Kidney (tissue), 14 donors: ENCODE data around the gene SERPINB6. TPM values are rescaled to one million over a fixed set of nuclear protein-coding genes. Genes with fewer than 3 reads are reported as not detected.

Source experiments
- DNase-seq, 5 donors: peaks; one replicate each; pipeline ENCODE4 v3.0.0-alpha.2; 2013 to 2020
- FAIRE-seq: peaks from 2 replicates; lab custom pipeline; 2012; peaks lifted over from hg19 to GRCh38; lab: Jason Lieb, UNC
- H3K27ac ChIP-seq, 2 donors: one replicate each; pipeline ENCODE4 v1.7.0; 2013; ENCODE audit warnings: low read depth in 2 of 2, low read length in 2 of 2, inconsistent platforms in 1 of 2
- H3K27me3 ChIP-seq: one replicate; pipeline ENCODE4 v1.7.1; 2013; ENCODE audit warnings: low read length, inconsistent platforms; ENCODE audit not compliant: control insufficient read depth, insufficient read depth
- H3K36me3 ChIP-seq, 3 donors: one replicate each; pipeline versions ENCODE4 v1.7.0 to v1.7.1; 2013; ENCODE audit warnings: low read length in 3 of 3, control low read depth in 1 of 3, inconsistent platforms in 1 of 3; ENCODE audit not compliant: insufficient read depth in 3 of 3, control insufficient read depth in 2 of 3
- H3K4me1 ChIP-seq, 3 donors: one replicate each; pipeline versions ENCODE4 v1.7.0 to v1.7.1; 2013; ENCODE audit warnings: low read length in 3 of 3, inconsistent platforms in 1 of 3, low read depth in 1 of 3; ENCODE audit not compliant: control insufficient read depth in 2 of 3, insufficient read depth in 2 of 3
- H3K4me3 ChIP-seq, 3 donors: one replicate each; pipeline versions ENCODE4 v1.7.0 to v1.8.1; 2013; ENCODE audit warnings: low read length in 3 of 3, control low read depth in 1 of 3, inconsistent platforms in 1 of 3
- H3K9ac ChIP-seq, 3 donors: one replicate each; pipeline versions ENCODE4 v1.7.0 to v1.7.1; 2013; ENCODE audit warnings: low read length in 3 of 3, control low read depth in 1 of 3, inconsistent platforms in 1 of 3
- H3K9me3 ChIP-seq, 3 donors: one replicate each; pipeline versions ENCODE4 v1.7.0 to v1.7.1; 2013; ENCODE audit warnings: low read length in 3 of 3, control low read depth in 1 of 3, inconsistent platforms in 1 of 3; ENCODE audit not compliant: control insufficient read depth in 2 of 3, insufficient read depth in 1 of 3
- intact Hi-C: fragments of 100-400 bp; cut with DNase I; formaldehyde crosslinking; loops from one replicate; pipeline ENCODE4 v1.11.1; 2022
- polyA plus RNA-seq: library from polyadenylated mRNA; stranded (reverse); fragments of 350-450 nt; fragmentation: Illumina TruSeq; extraction: RNeasy Lipid Tissue Mini Kit (QIAGEN cat#74804); gene quantifications from one replicate; pipeline ENCODE4 v1.2.3, GENCODE V29; 2014; ENCODE audit warnings: low read depth, low replicate concordance; ENCODE audit not compliant: insufficient read depth
- total RNA-seq: library from RNA; stranded (reverse); fragmentation: NEBNext Ultra II Directional; extraction: Animal tissue kit (Norgen Biotek cat#: 25700); gene quantifications from one replicate; pipeline ENCODE4 v1.2.1, GENCODE V29; 2021
- TF ChIP-seq, protein P1 (sequence below): IDR thresholded peaks from 3 replicates; pipeline ENCODE4 v1.5.1; 2012; ENCODE audit warnings: mild to moderate bottlenecking, moderate library complexity, borderline replicate concordance; ENCODE audit not compliant: insufficient read depth; ENCODE audit errors: extremely low read depth
- donor health status: control.
- donor health status: control.
- donor health status: control.
- donor health status: control.
- donor health status: control.
- donor health status: DM: yes; HTN: yes; CAD: no.
- donor health status: Normal renal cell carcinoma (clear cell type).

Gene SERPINB6
- total and polyA plus RNA-seq, 2 donors from 2014 or later: 136 to 212 TPM

DNA sequence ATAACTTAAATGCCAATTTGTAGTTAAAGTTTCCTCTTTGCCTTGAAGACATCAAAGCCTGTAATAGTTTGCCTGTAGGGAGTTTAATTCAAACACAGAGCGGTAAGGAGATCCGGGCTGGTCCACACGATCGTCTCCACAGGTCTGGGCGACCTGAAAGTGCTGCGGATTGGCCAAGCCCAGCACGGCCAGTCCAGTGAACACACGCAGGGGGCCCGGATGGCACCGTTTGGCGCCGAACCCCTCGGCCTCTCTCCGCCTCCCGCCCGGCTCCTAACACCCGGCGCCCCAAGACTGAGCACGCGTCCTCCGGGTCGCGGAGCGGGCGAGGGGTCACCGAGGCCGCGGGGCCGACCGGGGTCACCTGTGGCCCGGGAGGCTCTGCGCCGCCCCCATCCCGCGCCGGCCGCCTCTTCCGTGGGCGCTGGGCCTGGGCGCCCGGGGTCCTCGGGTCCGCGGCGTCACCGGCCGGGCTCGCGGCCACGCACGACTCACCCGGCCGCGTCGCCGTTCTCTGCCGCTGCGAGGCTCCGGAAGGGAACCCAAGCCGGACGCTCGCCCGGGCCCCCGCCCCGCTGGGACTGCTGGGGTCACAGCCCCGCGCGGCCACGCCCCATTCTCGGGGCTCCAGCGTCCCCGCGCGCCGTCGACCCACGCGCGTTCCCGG, 481 bp downstream of the SERPINB6 start:
- TF ChIP-seq, protein P1, sequence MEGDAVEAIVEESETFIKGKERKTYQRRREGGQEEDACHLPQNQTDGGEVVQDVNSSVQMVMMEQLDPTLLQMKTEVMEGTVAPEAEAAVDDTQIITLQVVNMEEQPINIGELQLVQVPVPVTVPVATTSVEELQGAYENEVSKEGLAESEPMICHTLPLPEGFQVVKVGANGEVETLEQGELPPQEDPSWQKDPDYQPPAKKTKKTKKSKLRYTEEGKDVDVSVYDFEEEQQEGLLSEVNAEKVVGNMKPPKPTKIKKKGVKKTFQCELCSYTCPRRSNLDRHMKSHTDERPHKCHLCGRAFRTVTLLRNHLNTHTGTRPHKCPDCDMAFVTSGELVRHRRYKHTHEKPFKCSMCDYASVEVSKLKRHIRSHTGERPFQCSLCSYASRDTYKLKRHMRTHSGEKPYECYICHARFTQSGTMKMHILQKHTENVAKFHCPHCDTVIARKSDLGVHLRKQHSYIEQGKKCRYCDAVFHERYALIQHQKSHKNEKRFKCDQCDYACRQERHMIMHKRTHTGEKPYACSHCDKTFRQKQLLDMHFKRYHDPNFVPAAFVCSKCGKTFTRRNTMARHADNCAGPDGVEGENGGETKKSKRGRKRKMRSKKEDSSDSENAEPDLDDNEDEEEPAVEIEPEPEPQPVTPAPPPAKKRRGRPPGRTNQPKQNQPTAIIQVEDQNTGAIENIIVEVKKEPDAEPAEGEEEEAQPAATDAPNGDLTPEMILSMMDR: no peak
- Histone ChIP-seq H3K4me1 (peaks cover 0 to 4% (median 3%) of the 10 kb centered on the region in 3 donors), H3K36me3 (no peaks in the 10 kb centered on the region), H3K9ac (peak overlapping the region; percentile 15 to 89 (median 65)), H3K9me3 (no peaks in the 10 kb centered on the region), H3K4me3 (peak overlapping the region; percentile 51 to 74 (median 71)), H3K27me3 (no peaks in the 10 kb centered on the region), H3K27ac (peak overlapping the region; percentile 95 to 96)
- intact Hi-C loops: no loop called here
- FAIRE-seq (no peak), DNase-seq (peak; percentile 69 to 95 (median 75))

DNA sequence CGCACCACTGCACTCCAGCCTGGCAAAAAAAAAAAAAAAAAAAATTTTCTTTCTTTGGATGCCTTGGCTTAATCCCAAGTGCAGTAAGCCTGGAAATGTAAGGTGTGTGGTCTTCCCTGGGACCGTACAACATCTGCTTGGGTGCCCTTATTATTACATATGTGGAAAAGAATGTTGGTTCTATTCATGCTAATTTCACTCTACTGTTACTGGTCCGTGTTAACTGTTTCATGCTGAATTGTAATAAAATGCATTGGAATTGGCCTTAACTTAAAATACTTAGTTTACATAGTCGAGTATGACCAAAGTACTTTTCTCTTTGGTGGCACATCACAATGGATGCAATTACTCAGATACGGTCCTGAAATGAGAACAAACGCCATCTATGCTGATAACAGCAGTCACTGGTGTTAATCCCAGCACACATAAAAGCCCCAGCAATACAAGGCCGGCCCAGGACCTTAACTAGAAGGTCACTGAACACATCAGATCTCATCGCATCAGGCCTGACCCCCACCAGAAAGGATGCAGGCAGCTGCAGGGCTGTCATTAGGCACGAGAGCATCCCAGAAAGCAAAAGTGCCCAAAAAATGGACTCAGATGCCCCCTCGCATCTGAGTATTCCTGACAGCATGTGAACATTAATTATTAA, 1.2 kb downstream of the SERPINB6 start:
- FAIRE-seq (no peak), DNase-seq (peak in 2 of 5 donors; percentile 39 to 50)
- no peaks in the 10 kb centered on the region for H3K36me3 ChIP-seq
- peak overlapping the region; percentile 15 to 67 (median 65) for H3K9ac ChIP-seq
- peak overlapping the region; percentile 95 to 96 for H3K27ac ChIP-seq
- no peaks in the 10 kb centered on the region for H3K27me3 ChIP-seq
- no peaks in the 10 kb centered on the region for H3K9me3 ChIP-seq
- intact Hi-C loops: no loop called here
- TF ChIP-seq, protein P1: no peak
- peaks cover 0 to 4% (median 3%) of the 10 kb centered on the region in 3 donors for H3K4me1 ChIP-seq
- H3K4me3 ChIP-seq: peak overlapping the region; percentile 20 to 74 (median 71)

DNA sequence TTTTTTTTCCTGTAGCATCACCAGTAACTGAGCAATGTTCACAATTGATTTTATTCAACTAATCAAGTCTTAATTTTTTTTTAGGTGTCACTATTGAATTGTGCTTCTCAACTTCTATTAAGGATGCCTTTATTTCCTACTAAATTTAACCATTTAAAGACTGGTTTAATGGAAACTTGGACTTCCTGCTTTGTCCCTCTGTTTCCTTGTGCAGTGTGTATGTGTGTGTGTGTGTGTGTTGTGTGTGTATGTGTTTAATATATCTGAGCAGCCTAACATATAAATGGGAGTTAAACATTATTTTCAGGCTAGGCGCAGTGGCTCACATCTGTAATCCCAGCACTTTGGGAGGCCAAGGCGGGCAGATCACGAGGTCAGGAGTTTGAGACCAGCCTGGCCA, 1.8 kb downstream of the SERPINB6 start:
- TF ChIP-seq, protein P1: no peak
- DNase-seq (peak in 1 of 5 donors; percentile 9), FAIRE-seq (no peak)
- intact Hi-C loops: no loop called here
- Histone ChIP-seq H3K4me1 (peaks cover 0 to 4% (median 3%) of the 10 kb centered on the region in 3 donors), H3K9me3 (no peaks in the 10 kb centered on the region), H3K27ac (no peak overlapping the region), H3K4me3 (no peak overlapping the region), H3K36me3 (no peaks in the 10 kb centered on the region), H3K27me3 (no peaks in the 10 kb centered on the region), H3K9ac (no peak overlapping the region)
